Stomach (tissue), 9 donors: ENCODE results near the gene GNL1. TPM values are rescaled to one million over a fixed set of nuclear protein-coding genes. Genes with fewer than 3 reads are reported as not detected.

Experiments used
- DNase-seq, 2 donors: peaks; one replicate each; pipeline versions ENCODE4 v3.0.0 to v3.0.0-alpha.2; 2013 to 2019
- H3K27ac ChIP-seq, 5 donors: fragments of 200-600 bp in 4 of 5; sonication (generic) in 4 of 5; one replicate each; pipeline ENCODE4 v1.5.1; 2013 to 2019; ENCODE audit warnings: mild to moderate bottlenecking in 1 of 5, moderate library complexity in 1 of 5
- H3K27me3 ChIP-seq, 3 donors: fragments of 200-600 bp; sonication (generic); one replicate each; pipeline ENCODE4 v1.5.1; 2017 to 2019; ENCODE audit warnings: mixed run types in 1 of 3
- H3K36me3 ChIP-seq, 4 donors: fragments of 200-600 bp; sonication (generic); 1 replicate in 3 of 4; 2 replicates in 1 of 4; pipeline ENCODE4 v1.5.1; 2016 to 2019
- H3K4me1 ChIP-seq, 4 donors: fragments of 200-600 bp; sonication (generic); one replicate each; pipeline ENCODE4 v1.5.1; 2016 to 2019
- H3K4me3 ChIP-seq, 4 donors: fragments of 200-600 bp; sonication (generic) in 3 of 4; one replicate each; pipeline ENCODE4 v1.5.1; 2016 to 2019; ENCODE audit warnings: mild to moderate bottlenecking in 1 of 4
- H3K9me3 ChIP-seq, 4 donors: fragments of 200-600 bp; sonication (generic); one replicate each; pipeline ENCODE4 v1.5.1; 2016 to 2019
- CTCF ChIP-seq, 7 experiments: fragments of 450-650 bp in 4 of 7; fragments of 200-600 bp in 3 of 7; sonication (generic) in 3 of 7; IDR thresholded peaks; one replicate each; pipeline ENCODE4 v1.5.1; 2016 to 2019; ENCODE audit warnings: antibody characterized with exemption in 7 of 7, control low read depth in 2 of 7, mild to moderate bottlenecking in 1 of 7
- EP300 ChIP-seq: sonication (generic); formaldehyde crosslinking; IDR thresholded peaks from one replicate; pipeline ENCODE4 v1.6.1; 2017; ENCODE audit warnings: antibody characterized with exemption
- POLR2A ChIP-seq, 4 donors: fragments of 450-650 bp; IDR thresholded peaks; one replicate each; pipeline ENCODE4 v1.6.1; 2016; ENCODE audit warnings: antibody characterized with exemption in 4 of 4, control low read depth in 2 of 4, mild to moderate bottlenecking in 1 of 4, moderate library complexity in 1 of 4
- POLR2AphosphoS5 ChIP-seq, 3 donors: sonication (generic); formaldehyde crosslinking; IDR thresholded peaks; one replicate each; pipeline ENCODE4 v1.6.1; 2016; ENCODE audit warnings: antibody characterized with exemption in 3 of 3
- WGBS, 5 donors: extraction: QIAGEN DNeasy Blood & Tissue Kit in 3 of 5; methylation state at CpG; one replicate each; pipeline versions ENCODE4 v1.1.5 to v1.1.7; 2013 to 2018; 5-methylcytosine and 5-hydroxymethylcytosine counted together
- intact Hi-C: fragments of 100-400 bp; cut with DNase I; formaldehyde crosslinking; loops from one replicate; pipeline ENCODE4 v1.15.1; 2023; ENCODE audit warnings: low total_unique reads
- polyA plus RNA-seq, 3 donors: library from polyadenylated mRNA; stranded (reverse); fragments of 200-250 nt; gene quantifications; one replicate each; pipeline ENCODE4 v1.2.3, GENCODE V29; 2013
- small RNA-seq, 4 donors: library from RNA; depleted of rRNA; stranded (forward); fragments of <200 nt; gene quantifications; one replicate each; pipeline ENCODE3, GENCODE V24; 2016
- total RNA-seq, 5 donors: library from RNA; depleted of rRNA; stranded (reverse); fragments of >200 nt; gene quantifications; one replicate each; pipeline versions ENCODE4 v1.1.0 to v1.2.3, GENCODE V29; 2014 to 2016
- donor health status: healthy with polysubstance abuse.
- donor health status: Bipolar disorder and iron deficiency.
- donor health status: healthy.

The GNL1 gene
- total and polyA plus RNA-seq, 8 donors, result 12.7 to 53.3 (median 31.2) TPM

DNA sequence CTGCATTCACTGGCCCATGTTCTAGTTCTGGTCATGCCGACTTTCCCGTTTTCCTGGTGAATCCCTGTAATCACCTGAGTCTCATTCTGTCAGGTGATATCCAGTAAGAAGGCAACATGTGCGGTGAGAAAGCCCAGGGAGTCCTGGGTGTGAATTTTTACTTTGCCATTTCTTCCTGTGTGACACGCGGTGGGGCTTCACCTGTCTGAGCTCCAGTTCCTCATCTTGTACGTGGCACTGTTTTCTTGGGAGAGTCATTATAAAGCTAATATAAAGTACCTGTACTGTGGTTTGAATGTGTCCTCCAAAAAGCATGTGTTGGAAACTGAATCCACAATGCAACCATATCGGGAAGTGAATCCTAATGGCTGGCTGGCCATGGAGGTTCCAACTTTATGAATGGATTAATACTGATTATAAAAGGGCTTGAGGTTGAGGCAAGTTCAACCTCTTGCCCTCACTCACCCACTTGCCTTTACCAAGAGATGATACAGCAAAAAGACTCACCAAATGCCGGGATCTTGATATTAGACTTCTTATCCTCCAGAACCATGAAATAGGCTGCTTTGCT is 61.9 kb downstream of the GNL1 start:
- H3K27me3 ChIP-seq, result no peaks in the 10 kb centered on the region
- no peak for DNase-seq
- TF ChIP-seq CTCF (IDR thresholded peaks at IDR 0.05) (no peak), EP300 (no peak), POLR2AphosphoS5 (IDR thresholded peaks at IDR 0.05) (no peak), POLR2A (IDR thresholded peaks at IDR 0.05) (no peak)
- H3K4me3 ChIP-seq, result peak overlapping the region in 1 of 4 donors; percentile 17
- 77 to 87% (median 84%) methylated on average over 8 of the region's 8 CpGs for WGBS, 5 donors
- no peaks in the 10 kb centered on the region for H3K9me3 ChIP-seq
- peaks cover 24 to 73% (median 35%) of the 10 kb centered on the region in 4 donors for H3K4me1 ChIP-seq
- peaks cover 30 to 44% (median 43%) of the 10 kb centered on the region in 4 donors for H3K36me3 ChIP-seq
- H3K27ac ChIP-seq, result peak overlapping the region in 1 of 5 donors; percentile 72
- intact Hi-C loops, result no loop called here

DNA sequence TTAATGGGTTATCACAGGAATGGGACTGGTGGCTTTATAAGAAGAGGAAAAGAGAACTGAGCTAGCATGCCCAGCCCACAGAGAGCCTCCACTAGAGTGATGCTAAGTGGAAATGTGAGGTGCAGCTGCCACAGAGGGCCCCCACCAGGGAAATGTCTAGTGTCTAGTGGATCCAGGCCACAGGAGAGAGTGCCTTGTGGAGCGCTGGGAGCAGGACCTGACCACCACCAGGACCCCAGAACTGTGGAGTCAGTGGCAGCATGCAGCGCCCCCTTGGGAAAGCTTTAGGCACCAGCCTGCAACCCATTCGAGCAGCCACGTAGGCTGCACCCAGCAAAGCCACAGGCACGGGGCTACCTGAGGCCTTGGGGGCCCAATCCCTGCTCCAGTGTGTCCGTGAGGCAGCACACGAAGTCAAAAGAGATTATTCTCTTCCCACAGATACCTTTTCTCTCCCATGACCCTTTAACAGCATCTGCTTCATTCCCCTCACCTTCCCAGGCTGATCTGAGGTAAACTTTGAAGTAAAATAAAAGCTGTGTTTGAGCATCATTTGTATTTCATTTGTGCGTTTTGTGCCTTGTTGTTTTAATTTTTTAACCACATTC is 62.5 kb downstream of the GNL1 start:
- no peak for DNase-seq
- Histone ChIP-seq H3K36me3 (peaks cover 30 to 44% (median 43%) of the 10 kb centered on the region in 4 donors), H3K4me3 (peak overlapping the region in 2 of 4 donors; percentile 17 to 87), H3K27ac (peak overlapping the region in 1 of 5 donors; percentile 72), H3K4me1 (peaks cover 24 to 76% (median 35%) of the 10 kb centered on the region in 4 donors), H3K9me3 (no peaks in the 10 kb centered on the region), H3K27me3 (no peaks in the 10 kb centered on the region)
- 72 to 82% (median 76%) methylated on average over 7 to 8 of the region's 8 CpGs for WGBS, 5 donors
- TF ChIP-seq CTCF (IDR thresholded peaks at IDR 0.05), result peak in 1 of 7 experiments; percentile 12
- peak in 1 of 3 donors; percentile 25 for TF ChIP-seq POLR2AphosphoS5 (IDR thresholded peaks at IDR 0.05)
- TF ChIP-seq POLR2A (IDR thresholded peaks at IDR 0.05), result no peak
- TF ChIP-seq EP300, result no peak
- intact Hi-C loops, result no loop called here

DNA sequence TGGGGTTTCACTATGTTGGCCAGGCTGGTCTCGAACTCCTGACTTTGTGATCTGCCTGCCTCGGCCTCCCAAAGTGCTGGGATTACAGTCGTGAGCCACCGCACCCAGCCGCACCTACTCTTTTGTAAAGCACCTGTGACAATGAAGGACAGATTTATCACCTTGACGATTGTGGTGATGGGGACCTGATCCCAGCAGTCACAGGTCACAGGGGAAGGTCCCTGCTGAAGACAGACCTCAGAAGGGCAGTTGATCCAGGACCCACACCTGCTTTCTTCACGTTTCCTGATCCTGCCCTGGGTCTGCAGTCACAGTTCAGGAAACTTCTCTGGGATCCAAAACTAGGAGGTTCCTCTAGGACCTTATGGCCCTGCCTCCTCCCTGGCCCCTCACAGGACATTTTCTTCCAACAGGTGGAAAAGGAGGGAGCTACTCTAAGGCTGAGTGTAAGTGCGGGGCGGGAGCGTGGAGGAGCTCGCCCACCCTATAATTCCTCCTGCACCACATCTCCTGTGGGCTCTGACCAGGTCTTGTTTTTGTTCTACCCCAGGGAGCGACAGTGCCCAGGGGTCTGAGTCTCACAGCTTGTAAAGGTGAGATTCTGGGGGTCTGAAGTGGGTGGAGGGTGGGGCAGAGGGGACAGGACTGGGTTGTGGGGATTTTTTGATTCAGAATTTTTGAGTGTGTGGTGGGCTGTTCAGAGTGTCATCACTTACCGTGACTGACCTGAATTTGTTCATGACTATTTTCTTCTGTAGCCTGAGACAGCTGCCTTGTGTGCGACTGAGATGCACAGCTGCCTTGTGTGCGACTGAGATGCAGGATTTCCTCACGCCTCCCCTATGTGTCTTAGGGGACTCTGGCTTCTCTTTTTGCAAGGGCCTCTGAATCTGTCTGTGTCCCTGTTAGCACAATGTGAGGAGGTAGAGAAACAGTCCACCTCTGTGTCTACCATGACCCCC is 64.0 kb downstream of the GNL1 start:
- no peak for DNase-seq
- Histone ChIP-seq H3K27ac (peak overlapping the region in 2 of 5 donors; percentile 38 to 100), H3K9me3 (no peaks in the 10 kb centered on the region), H3K27me3 (no peaks in the 10 kb centered on the region), H3K4me3 (peak overlapping the region; percentile 64 to 93 (median 80)), H3K36me3 (peaks cover 30 to 44% (median 43%) of the 10 kb centered on the region in 4 donors), H3K4me1 (peaks cover 24 to 75% (median 35%) of the 10 kb centered on the region in 4 donors)
- intact Hi-C loops, result no loop called here
- 74 to 86% (median 81%) methylated on average over 16 of the region's 16 CpGs for WGBS, 5 donors
- TF ChIP-seq CTCF (IDR thresholded peaks at IDR 0.05) (no peak), POLR2A (IDR thresholded peaks at IDR 0.05) (no peak), POLR2AphosphoS5 (IDR thresholded peaks at IDR 0.05) (no peak), EP300 (no peak)

Small RNAs within 50 kb of the gene (small RNA-seq; reads per million reads assigned to genes)
- gene MIR877, result 2.6 to 9.0 (median 6.0) reads per million in 4 donors

Other genes with a start within 250 kb of the GNL1 start
- gene TRIM39, start 229.6 kb downstream of the GNL1 start, total RNA-seq, result 10 to 100 TPM in 3 of 5 donors, 1 to 10 TPM in 2; 8.6 to 28.1 (median 17.5) TPM
- gene TRIM39, start 229.6 kb downstream of the GNL1 start, polyA plus RNA-seq, result 10 to 100 TPM in 1 of 3 donors, 1 to 10 TPM in 2; 6.5 to 11.2 (median 8.4) TPM
- gene RPP21, start 211.3 kb downstream of the GNL1 start, total RNA-seq, result 100 to 1,000 TPM in 2 of 5 donors, 10 to 100 TPM in 1, 1 to 10 TPM in 1, not detected in 1; 4.5 to 157 (median 60.3) TPM
- gene RPP21, start 211.3 kb downstream of the GNL1 start, polyA plus RNA-seq, result 100 to 1,000 TPM; 119 to 167 (median 145) TPM
- gene HLA-E, start 67.0 kb downstream of the GNL1 start, total RNA-seq, result 100 to 1,000 TPM; 182 to 566 (median 272) TPM
- gene HLA-E, start 67.0 kb downstream of the GNL1 start, polyA plus RNA-seq, result 100 to 1,000 TPM; 120 to 300 (median 121) TPM
- gene PRR3, start 806 bp upstream of the GNL1 start, total RNA-seq, result 10 to 100 TPM in 2 of 5 donors, under 1 TPM in 1, not detected in 2; 0.89 to 10.7 (median 10.5) TPM
- gene PRR3, start 806 bp upstream of the GNL1 start, polyA plus RNA-seq, result 1 to 10 TPM; 4.1 to 7.1 (median 5.5) TPM
- 10 to 100 TPM in 4 of 5 donors, 1 to 10 TPM in 1; 7.6 to 32.6 (median 28.3) TPM for gene ABCF1, start 15.0 kb upstream of the GNL1 start, total RNA-seq
- 10 to 100 TPM; 17.1 to 28.0 (median 26.8) TPM for gene ABCF1, start 15.0 kb upstream of the GNL1 start, polyA plus RNA-seq
- 100 to 1,000 TPM in 2 of 5 donors, 10 to 100 TPM in 3; 27.4 to 164 (median 50.1) TPM for gene PPP1R10, start 60.8 kb upstream of the GNL1 start, total RNA-seq
- 10 to 100 TPM in 2 of 3 donors, 1 to 10 TPM in 1; 9.9 to 20.2 (median 17.7) TPM for gene PPP1R10, start 60.8 kb upstream of the GNL1 start, polyA plus RNA-seq
- gene MRPS18B, start 61.4 kb upstream of the GNL1 start, total RNA-seq, result 10 to 100 TPM in 4 of 5 donors, 1 to 10 TPM in 1; 6.4 to 54.8 (median 28.5) TPM
- gene MRPS18B, start 61.4 kb upstream of the GNL1 start, polyA plus RNA-seq, result 10 to 100 TPM; 51.3 to 71.2 (median 61.6) TPM
- 10 to 100 TPM in 1 of 5 donors, 1 to 10 TPM in 3, not detected in 1; 3.0 to 11.6 (median 5.2) TPM for gene ATAT1, start 70.4 kb upstream of the GNL1 start, total RNA-seq
- 1 to 10 TPM; 5.3 to 7.5 (median 5.7) TPM for gene ATAT1, start 70.4 kb upstream of the GNL1 start, polyA plus RNA-seq
- gene C6orf136, start 90.6 kb upstream of the GNL1 start, total RNA-seq, result 100 to 1,000 TPM in 1 of 5 donors, 10 to 100 TPM in 3, 1 to 10 TPM in 1; 7.3 to 126 (median 12.8) TPM
- gene C6orf136, start 90.6 kb upstream of the GNL1 start, polyA plus RNA-seq, result 10 to 100 TPM; 21.2 to 29.3 (median 25.7) TPM
- gene DHX16, start 116.5 kb upstream of the GNL1 start, total RNA-seq, result 10 to 100 TPM; 22.0 to 67.0 (median 30.1) TPM
- gene DHX16, start 116.5 kb upstream of the GNL1 start, polyA plus RNA-seq, result 10 to 100 TPM; 18.3 to 34.0 (median 23.4) TPM
- 10 to 100 TPM in 4 of 5 donors, 1 to 10 TPM in 1; 9.0 to 20.1 (median 12.8) TPM for gene PPP1R18, start 130.2 kb upstream of the GNL1 start, total RNA-seq
- 10 to 100 TPM; 24.7 to 40.3 (median 32.2) TPM for gene PPP1R18, start 130.2 kb upstream of the GNL1 start, polyA plus RNA-seq
- gene NRM, start 134.5 kb upstream of the GNL1 start, total RNA-seq, result 1 to 10 TPM in 4 of 5 donors, under 1 TPM in 1; 0.92 to 6.4 (median 2.9) TPM
- 10 to 100 TPM in 1 of 3 donors, 1 to 10 TPM in 2; 4.1 to 15.8 (median 8.5) TPM for gene NRM, start 134.5 kb upstream of the GNL1 start, polyA plus RNA-seq
- 100 to 1,000 TPM in 2 of 5 donors, 10 to 100 TPM in 2, 1 to 10 TPM in 1; 9.6 to 153 (median 99.2) TPM for gene MDC1, start 160.8 kb upstream of the GNL1 start, total RNA-seq
- gene MDC1, start 160.8 kb upstream of the GNL1 start, polyA plus RNA-seq, result 1 to 10 TPM; 3.8 to 8.7 (median 4.2) TPM
- gene TUBB, start 163.9 kb upstream of the GNL1 start, total RNA-seq, result 100 to 1,000 TPM in 4 of 5 donors, 10 to 100 TPM in 1; 67.5 to 177 (median 109) TPM
- gene TUBB, start 163.9 kb upstream of the GNL1 start, polyA plus RNA-seq, result 100 to 1,000 TPM; 127 to 223 (median 183) TPM
- gene FLOT1, start 186.2 kb upstream of the GNL1 start, total RNA-seq, result 100 to 1,000 TPM in 2 of 5 donors, 10 to 100 TPM in 3; 40.6 to 201 (median 74.7) TPM
- gene FLOT1, start 186.2 kb upstream of the GNL1 start, polyA plus RNA-seq, result 100 to 1,000 TPM; 145 to 178 (median 151) TPM
- gene IER3, start 188.1 kb upstream of the GNL1 start, total RNA-seq, result 100 to 1,000 TPM in 2 of 5 donors, 10 to 100 TPM in 3; 16.5 to 144 (median 92.8) TPM
- 100 to 1,000 TPM; 112 to 187 (median 147) TPM for gene IER3, start 188.1 kb upstream of the GNL1 start, polyA plus RNA-seq